IMR-90 (cell line): ENCODE results near the gene EGR2. TPM values are rescaled to one million over a fixed set of nuclear protein-coding genes. Genes with fewer than 3 reads are reported as not detected.

ENCODE experiments used
- ATAC-seq: fragments of 200-7000 bp; cut with Tn5 transposase; 2 replicates; pipeline ENCODE4 v1.9.1; 2020; ENCODE audit warnings: low read depth, mild to moderate bottlenecking, moderate library complexity
- BruUV-seq: library from RNA; stranded (reverse); fragments of 400-500 nt; replicated peaks from 2 replicates; lab custom pipeline; 2021; lab: Mats Ljungman, UMichigan
- CTCF ChIA-PET: fragments of 300-600 bp; formaldehyde crosslinking; extraction: SDS; loops from one replicate; lab custom pipeline; 2021; ENCODE audit warnings: antibody characterized with exemption; lab: Yijun Ruan, JAX
- POLR2A ChIA-PET: fragments of 300-600 bp; sonication (Branson Sonifier 250); formaldehyde crosslinking; loops from one replicate; lab custom pipeline; 2022; ENCODE audit warnings: antibody characterized with exemption; ENCODE audit not compliant: unreplicated experiment; lab: Charles Lee
- DNase-seq: peaks from one replicate; pipeline ENCODE4 v3.0.0; 2013
- H2AFZ ChIP-seq: replicated peaks from 2 replicates; pipeline ENCODE3; 2013; ENCODE audit warnings: low read length, mild to moderate bottlenecking; ENCODE audit not compliant: poor library complexity
- H2AK5ac ChIP-seq: 2 replicates; pipeline ENCODE4 v1.6.1; 2013; ENCODE audit warnings: low read depth, low read length, inconsistent platforms
- H2AK9ac ChIP-seq: replicated peaks from 2 replicates; pipeline ENCODE3; 2013; ENCODE audit warnings: mild to moderate bottlenecking, low read depth, low read length, moderate library complexity; ENCODE audit not compliant: poor library complexity
- H2BK120ac ChIP-seq: 2 replicates; pipeline ENCODE4 v1.6.1; 2013; ENCODE audit warnings: low read depth, low read length, inconsistent platforms
- H2BK15ac ChIP-seq: 3 replicates; pipeline ENCODE4 v1.6.1; 2013; ENCODE audit warnings: low read depth, low read length, inconsistent platforms
- H2BK20ac ChIP-seq: 2 replicates; pipeline ENCODE4 v1.6.1; 2013; ENCODE audit warnings: low read depth, mild to moderate bottlenecking, inconsistent platforms, low read length, moderate library complexity
- H2BK5ac ChIP-seq: 2 replicates; pipeline ENCODE4 v1.6.1; 2013; ENCODE audit warnings: mild to moderate bottlenecking, low read depth, low read length, inconsistent platforms; ENCODE audit not compliant: poor library complexity, severe bottlenecking
- H3K14ac ChIP-seq: replicated peaks from 2 replicates; pipeline ENCODE4 v1.6.1; 2013; ENCODE audit warnings: low read depth, low read length, inconsistent platforms
- H3K18ac ChIP-seq: 2 replicates; pipeline ENCODE4 v1.6.1; 2013; ENCODE audit warnings: low read depth, low read length, control low read depth
- H3K23ac ChIP-seq: 2 replicates; pipeline ENCODE4 v1.6.1; 2013; ENCODE audit warnings: low read depth, low read length, inconsistent platforms
- H3K27ac ChIP-seq: 2 replicates; pipeline ENCODE4 v1.5.1; 2013; ENCODE audit warnings: mild to moderate bottlenecking, control low read depth, low read length; ENCODE audit not compliant: insufficient read depth
- H3K27me3 ChIP-seq: 2 replicates; pipeline ENCODE4 v1.6.1; 2013; ENCODE audit warnings: low read length; ENCODE audit not compliant: control insufficient read depth, insufficient read depth
- H3K36me3 ChIP-seq: 2 replicates; pipeline ENCODE4 v1.6.1; 2013; ENCODE audit warnings: low read length, mixed read lengths; ENCODE audit not compliant: control insufficient read depth, insufficient read depth
- H3K4ac ChIP-seq: 2 replicates; pipeline ENCODE4 v1.6.1; 2013; ENCODE audit warnings: low read depth, low read length, inconsistent platforms
- H3K4me1 ChIP-seq: 2 replicates; pipeline ENCODE4 v1.6.1; 2013; ENCODE audit warnings: low read length, mixed read lengths; ENCODE audit not compliant: control insufficient read depth, insufficient read depth
- H3K4me2 ChIP-seq: 2 replicates; pipeline ENCODE4 v1.6.1; 2013; ENCODE audit warnings: low read depth, mild to moderate bottlenecking, control low read depth, low read length, moderate library complexity
- H3K4me3 ChIP-seq: 2 replicates; pipeline ENCODE4 v1.5.1; 2013; ENCODE audit warnings: low read depth, mild to moderate bottlenecking, control low read depth, low read length, moderate library complexity; ENCODE audit not compliant: insufficient read depth
- H3K56ac ChIP-seq: 2 replicates; pipeline ENCODE4 v1.6.1; 2013; ENCODE audit warnings: low read length, inconsistent platforms; ENCODE audit not compliant: insufficient read depth; ENCODE audit errors: extremely low read depth
- H3K79me1 ChIP-seq, 2 experiments: 2 replicates each; pipeline ENCODE4 v1.6.1; 2013; ENCODE audit warnings: low read length in 2 of 2, inconsistent platforms in 1 of 2, low read depth in 1 of 2
- H3K9ac ChIP-seq: 2 replicates; pipeline ENCODE4 v1.6.1; 2013; ENCODE audit warnings: low read depth, low read length, control low read depth
- H3K9me1 ChIP-seq: 2 replicates; pipeline ENCODE4 v1.6.1; 2013; ENCODE audit warnings: low read length, inconsistent platforms; ENCODE audit not compliant: insufficient read depth
- H3K9me3 ChIP-seq: 2 replicates; pipeline ENCODE4 v1.6.1; 2013; ENCODE audit warnings: low read length; ENCODE audit not compliant: control insufficient read depth, insufficient read depth
- H4K20me1 ChIP-seq: 2 replicates; pipeline ENCODE4 v1.6.1; 2013; ENCODE audit warnings: low read length, inconsistent platforms; ENCODE audit not compliant: insufficient read depth
- H4K5ac ChIP-seq: 2 replicates; pipeline ENCODE4 v1.6.1; 2013; ENCODE audit warnings: mild to moderate bottlenecking, low read depth, low read length, control low read depth
- H4K8ac ChIP-seq, 2 experiments: 2 replicates each; pipeline ENCODE4 v1.6.1; 2013; ENCODE audit warnings: low read depth in 2 of 2, low read length in 2 of 2, control low read depth in 1 of 2, inconsistent platforms in 1 of 2
- H4K91ac ChIP-seq: 2 replicates; pipeline ENCODE4 v1.6.1; 2013; ENCODE audit warnings: low read depth, low read length, inconsistent platforms; ENCODE audit not compliant: insufficient read depth
- MAFK ChIP-seq: IDR thresholded peaks from 2 replicates; pipeline ENCODE4 v1.6.1; 2012; ENCODE audit warnings: low read depth, low read length, improper control_type of control experiment
- WGBS, 2 experiments: methylation state at CpG; one replicate each; pipeline versions ENCODE4 v1.1.5 to v1.1.7; 2013; ENCODE audit warnings: missing lambda C conversion rate in 2 of 2; ENCODE audit not compliant: insufficient read length in 1 of 2; ENCODE audit errors: extremely low coverage in 2 of 2; 5-methylcytosine and 5-hydroxymethylcytosine counted together
- dilution Hi-C: fragments of 300-500 bp; cut with HindIII; formaldehyde crosslinking; loops from one replicate; pipeline ENCODE4 v1.14.3; 2018; ENCODE audit warnings: low sequenced_read_pairs; ENCODE audit not compliant: unreplicated experiment
- in situ Hi-C: fragments of 300-500 bp; cut with MboI; formaldehyde crosslinking; loops from 3 replicates; pipeline ENCODE4 v1.14.3; 2019; ENCODE audit warnings: low sequenced_read_pairs, inconsistent platforms, mixed read lengths
- intact Hi-C: fragments of 100-400 bp; cut with micrococcal nuclease; formaldehyde crosslinking; loops from 2 replicates; pipeline ENCODE4 v1.10.0; 2022
- polyA plus RNA-seq, 3 experiments: library from polyadenylated mRNA; depleted of rRNA; stranded (reverse); fragments of >200 nt; gene quantifications; 2 replicates each; pipeline ENCODE4 v1.2.3, GENCODE V29; 2012; ENCODE audit warnings: low replicate concordance in 1 of 3
- total RNA-seq: library from RNA; depleted of rRNA; stranded (reverse); fragments of >200 nt; gene quantifications from 2 replicates; pipeline ENCODE4 v1.2.3, GENCODE V29; 2012

Gene EGR2
- total and polyA plus RNA-seq, 2 of the 4 experiments (the other 2 are of a cell fraction) = 0.36 to 1.2 TPM

GRCh38 chr10:62772186-62772974 is 43.8 kb downstream of the EGR2 start:
- H2BK20ac ChIP-seq = no peak overlapping the region
- peak overlapping the region; percentile 42 for H3K4me2 ChIP-seq
- no peak overlapping the region for H3K4ac ChIP-seq
- ATAC-seq = peak; percentile 81
- H3K14ac ChIP-seq = no peak overlapping the region
- no peak overlapping the region for H2BK15ac ChIP-seq
- POLR2A ChIA-PET = interaction anchor here (0.7 kb wide), 1 partner anchor 191 kb away, joined by 3 read pairs; no protein-coding TSS in a partner anchor
- peaks cover 3% of the 10 kb centered on the region for H3K4me1 ChIP-seq
- peaks cover 11% of the 10 kb centered on the region for H3K27me3 ChIP-seq
- H3K79me1 ChIP-seq = no peaks in the 10 kb centered on the region
- BruUV-seq = no TSS peak
- H3K9ac ChIP-seq = no peak overlapping the region
- no peak overlapping the region for H3K23ac ChIP-seq
- dilution Hi-C loops (no loop called here), intact Hi-C loops (no loop called here), in situ Hi-C loops (no loop called here)
- H2BK5ac ChIP-seq = no peak overlapping the region
- 0% methylated on average over 1 of the region's 7 CpGs; no CpG with 5 or more reads in 1 of the 2 experiments for WGBS, 2 experiments
- peak; percentile 17 for DNase-seq
- H2BK120ac ChIP-seq = no peak overlapping the region
- H4K20me1 ChIP-seq = no peaks in the 10 kb centered on the region
- H2AK9ac ChIP-seq = no peak overlapping the region
- peaks cover 2% of the 10 kb centered on the region; the same call in 1 of the 2 replicates for H3K9me1 ChIP-seq
- CTCF ChIA-PET = interaction anchor here (0.6 to 1.0 kb wide), 2 partner anchors 162 to 736 kb away, joined by 3 to 4 read pairs; no protein-coding TSS in a partner anchor
- H2AK5ac ChIP-seq = no peak overlapping the region
- no peak overlapping the region for H3K18ac ChIP-seq
- H4K91ac ChIP-seq = no peak overlapping the region
- no peaks in the 10 kb centered on the region for H3K36me3 ChIP-seq
- H3K4me3 ChIP-seq = no peak overlapping the region
- no peak for TF ChIP-seq MAFK
- no peak overlapping the region for H4K8ac ChIP-seq
- no peak overlapping the region for H3K27ac ChIP-seq
- no peak overlapping the region for H2AFZ ChIP-seq
- H3K56ac ChIP-seq = no peak overlapping the region
- no peak overlapping the region for H4K5ac ChIP-seq
- H3K9me3 ChIP-seq = no peaks in the 10 kb centered on the region
